Measurements from ENCODE around the gene TNFRSF4.

Gene TNFRSF4

DNA sequence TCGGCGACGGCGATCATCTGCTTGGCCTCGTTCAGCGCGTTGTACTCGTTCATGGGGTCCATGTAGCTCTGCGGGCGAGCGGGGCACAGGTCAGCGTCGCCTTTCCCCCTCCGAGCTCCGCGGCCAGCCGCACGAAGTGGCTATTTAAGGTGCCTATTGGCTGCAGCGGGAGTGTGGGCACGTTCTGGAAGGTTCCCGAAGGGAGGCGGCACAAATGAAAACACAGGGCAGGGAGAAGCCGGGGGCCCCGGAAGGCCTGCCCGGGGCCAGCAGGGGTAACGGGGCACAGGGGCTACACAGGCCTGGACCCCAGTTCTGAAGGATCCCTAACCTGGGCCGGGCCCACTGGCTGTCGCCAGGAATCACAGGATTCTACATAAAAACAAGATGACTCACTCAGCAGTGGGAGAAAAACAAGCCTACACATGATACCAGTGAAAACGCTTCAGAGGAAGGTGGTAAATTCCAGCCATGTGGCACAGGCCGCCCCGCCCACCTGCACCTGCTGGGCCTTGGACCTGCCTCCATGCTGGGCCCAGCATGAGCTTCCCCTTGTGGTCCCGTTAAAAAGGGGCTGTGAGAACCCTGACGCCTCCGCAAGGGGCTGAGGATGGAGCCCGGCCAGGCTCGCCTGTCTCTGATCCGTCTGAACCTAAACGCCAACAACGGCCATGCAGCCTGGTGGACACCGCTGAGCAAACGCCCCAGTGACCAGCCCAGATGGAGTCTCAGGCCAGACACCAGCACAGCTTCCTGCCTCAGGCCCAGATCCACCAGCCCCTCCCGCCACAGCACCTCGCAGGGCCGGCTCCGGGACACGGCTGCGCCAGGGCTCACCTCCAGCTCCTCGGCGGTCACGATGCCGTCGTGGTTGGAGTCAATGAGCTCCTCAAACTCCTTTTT is 3.9 kb upstream of the TNFRSF4 start:
- DNase-seq (ENCODE audit: low read depth in 2 of 2): peak in 1 of 2 donors; percentile 39

DNA sequence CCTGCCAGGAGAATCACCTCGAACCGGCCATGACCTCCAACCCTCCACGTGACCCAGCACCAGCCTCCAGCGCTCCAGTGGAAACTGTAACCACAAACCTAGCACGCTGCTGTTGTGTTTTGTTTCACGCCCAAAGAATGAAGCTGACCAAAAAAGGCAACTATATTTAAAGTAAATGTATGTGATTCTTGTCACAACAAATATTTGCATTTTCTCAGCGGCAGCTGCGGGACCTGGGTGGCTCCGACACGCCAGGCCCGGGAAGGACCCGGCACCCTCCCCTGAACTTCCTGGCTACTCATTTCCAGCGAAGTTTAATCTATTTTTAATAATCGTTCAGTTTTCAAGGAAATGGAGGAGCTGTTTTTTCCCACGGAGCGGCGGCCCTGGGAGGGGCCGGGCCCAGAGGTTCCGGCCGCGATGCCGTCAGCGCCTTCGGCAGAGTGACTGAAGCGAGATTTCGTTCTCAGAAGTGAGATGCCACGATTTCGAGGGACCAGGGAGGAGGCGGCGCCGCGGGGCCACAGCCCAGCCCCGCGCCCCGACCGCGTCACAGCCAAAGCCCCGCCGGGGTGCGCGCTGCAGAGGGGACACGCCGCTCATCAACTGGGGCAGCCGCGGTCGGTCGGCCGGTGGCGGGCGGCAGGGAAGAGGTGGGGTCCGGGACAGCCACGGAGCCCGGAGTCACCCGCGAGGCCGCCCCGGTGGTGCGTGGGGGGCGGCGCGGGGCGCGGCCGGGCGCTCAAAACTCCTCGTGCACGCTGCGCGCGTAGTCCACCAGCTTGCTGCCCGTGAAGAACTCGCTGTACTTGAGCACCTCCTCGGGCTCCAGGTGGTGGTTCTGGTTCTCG is 3.0 kb upstream of the TNFRSF4 start:
- DNase-seq (ENCODE audit: low read depth in 2 of 2): peak in 1 of 2 donors; percentile 29

DNA sequence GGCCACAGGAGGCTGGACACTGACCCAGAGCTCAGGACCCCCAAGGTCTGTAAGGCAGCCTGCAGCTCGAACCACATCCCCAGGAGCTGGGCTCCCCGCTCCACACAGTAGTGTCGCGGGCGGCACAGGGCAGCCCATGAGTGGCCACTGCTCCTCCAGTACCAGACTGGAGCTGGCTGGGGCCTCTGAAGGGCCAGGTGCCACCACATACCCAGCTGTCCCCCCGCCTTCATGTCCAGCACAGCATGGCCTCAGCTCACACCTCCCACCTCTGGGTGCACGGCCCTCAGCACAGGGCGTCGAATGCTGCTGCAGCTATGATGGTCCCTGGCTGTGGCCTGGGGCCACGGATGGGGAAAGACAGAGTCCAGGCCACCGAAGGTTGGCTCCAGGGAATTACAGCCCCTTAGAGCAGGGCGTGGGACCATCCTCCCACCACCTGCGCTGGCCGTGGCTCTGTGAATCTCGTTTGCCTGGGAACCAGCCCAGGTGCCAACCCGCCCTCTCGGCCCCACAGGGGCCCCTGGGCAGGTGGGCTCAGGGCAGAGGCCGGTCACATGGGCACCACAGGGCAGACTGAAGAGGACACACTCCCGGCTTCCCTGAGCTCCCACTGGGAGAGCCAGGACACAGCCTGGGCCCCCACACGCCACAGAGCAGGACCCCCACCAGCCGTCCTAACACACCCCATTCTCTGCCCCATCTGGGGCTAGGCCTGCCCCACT is 2.1 kb upstream of the TNFRSF4 start:
- no peak for DNase-seq (ENCODE audit: low read depth in 2 of 2)

DNA sequence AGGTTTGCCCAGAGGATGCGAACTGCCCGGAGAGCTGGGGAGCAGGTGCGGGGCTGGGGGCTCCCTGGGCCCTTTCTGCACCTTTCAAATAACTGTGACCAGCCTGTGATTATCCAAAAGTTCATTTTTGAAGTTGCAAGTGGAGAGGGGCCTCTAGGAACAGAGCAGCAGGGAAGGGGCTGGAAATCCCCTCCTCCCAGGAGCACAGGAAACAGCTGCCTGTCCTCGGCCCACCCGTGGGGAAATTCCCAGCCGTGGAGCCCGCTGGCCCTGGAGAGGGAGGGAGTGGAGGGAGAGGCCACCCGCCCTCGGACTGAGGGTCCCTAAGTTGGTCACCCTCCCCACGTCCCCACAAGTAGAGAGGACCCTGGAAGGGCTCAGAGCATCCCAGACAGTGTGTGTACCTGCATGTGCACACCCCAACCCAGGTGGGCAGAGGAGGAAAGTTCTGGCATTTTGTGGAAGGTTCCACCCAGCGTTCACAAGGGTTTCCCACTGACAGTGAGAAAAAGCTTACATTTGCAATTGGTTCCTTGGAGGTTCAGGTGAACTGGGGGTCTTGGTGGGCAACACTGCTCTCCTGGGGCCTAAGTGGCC is 1.2 kb upstream of the TNFRSF4 start:
- DNase-seq (ENCODE audit: low read depth in 2 of 2): no peak

DNA sequence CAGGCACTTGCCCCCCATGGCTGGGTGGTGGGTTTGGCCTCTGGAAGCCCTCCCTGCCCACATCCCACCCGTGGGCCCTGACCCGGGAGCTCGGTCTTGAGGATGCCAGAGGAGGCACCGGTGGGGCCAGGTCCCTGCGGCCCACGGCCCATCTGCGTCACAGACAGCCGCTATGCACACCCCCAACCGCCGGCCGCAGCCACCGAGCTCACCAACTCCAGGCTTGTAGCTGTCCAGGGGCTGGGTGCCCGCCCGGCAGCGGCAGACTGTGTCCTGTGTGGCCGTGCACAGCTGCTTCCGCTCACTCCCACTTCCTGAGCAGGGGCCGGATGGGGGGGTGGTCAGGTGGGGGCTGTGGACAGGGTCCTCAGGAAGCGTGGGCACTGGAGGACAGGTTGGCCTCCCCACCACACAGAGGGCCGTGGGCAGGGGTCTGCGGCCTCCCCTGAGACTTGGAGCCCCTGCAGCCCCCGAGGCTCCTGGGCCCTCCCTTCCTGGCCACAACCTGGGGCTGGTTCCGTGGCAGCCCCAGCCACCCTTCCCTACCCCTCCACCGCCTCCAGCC is 1.1 kb downstream of the TNFRSF4 start:
- peak; percentile 49 to 60 for DNase-seq (ENCODE audit: low read depth in 2 of 2)

DNA sequence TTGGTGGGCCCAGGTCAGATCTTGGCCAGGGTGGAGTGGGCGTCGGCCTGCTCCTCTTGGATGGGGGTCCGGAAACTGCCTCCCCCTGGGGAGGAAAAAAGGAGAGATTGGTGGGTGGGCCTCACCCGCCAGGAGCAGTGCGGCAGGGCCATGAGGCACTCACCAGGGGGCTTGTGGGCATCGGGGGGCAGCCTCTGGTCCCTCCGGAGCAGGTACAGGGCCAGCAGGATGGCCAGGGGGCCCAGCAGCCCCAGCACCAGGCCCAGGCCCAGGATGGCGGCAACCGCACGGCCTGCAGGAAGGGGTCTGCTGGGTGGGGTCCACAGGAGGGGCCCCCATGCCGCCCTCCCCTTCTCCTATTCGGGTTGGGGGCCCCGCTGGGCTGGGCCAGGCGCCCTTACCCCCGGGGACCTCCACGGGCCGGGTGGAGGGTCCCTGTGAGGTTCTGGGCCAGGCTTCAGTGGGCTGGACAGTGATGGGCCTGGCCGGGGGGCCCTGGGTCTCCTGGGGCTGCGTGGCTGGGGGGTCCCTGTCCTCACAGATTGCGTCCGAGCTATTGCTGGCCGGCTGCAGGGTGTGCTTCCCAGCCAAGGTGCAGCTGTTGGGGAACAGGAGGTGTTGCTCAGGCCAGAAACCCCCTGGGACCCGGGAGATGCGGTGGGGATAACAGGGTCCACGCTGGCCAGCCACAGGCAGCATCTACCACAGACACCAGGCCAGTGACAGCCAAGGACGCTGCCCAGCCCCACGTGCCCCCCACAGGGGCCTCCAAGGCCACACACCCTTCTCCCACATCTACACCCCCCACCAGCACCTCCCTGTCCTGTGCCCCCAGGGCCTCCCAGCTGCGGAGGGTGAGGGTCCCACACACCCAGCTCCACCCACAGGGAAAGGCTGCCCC is 2.2 kb downstream of the TNFRSF4 start:
- no peak for DNase-seq (ENCODE audit: low read depth in 2 of 2)

DNA sequence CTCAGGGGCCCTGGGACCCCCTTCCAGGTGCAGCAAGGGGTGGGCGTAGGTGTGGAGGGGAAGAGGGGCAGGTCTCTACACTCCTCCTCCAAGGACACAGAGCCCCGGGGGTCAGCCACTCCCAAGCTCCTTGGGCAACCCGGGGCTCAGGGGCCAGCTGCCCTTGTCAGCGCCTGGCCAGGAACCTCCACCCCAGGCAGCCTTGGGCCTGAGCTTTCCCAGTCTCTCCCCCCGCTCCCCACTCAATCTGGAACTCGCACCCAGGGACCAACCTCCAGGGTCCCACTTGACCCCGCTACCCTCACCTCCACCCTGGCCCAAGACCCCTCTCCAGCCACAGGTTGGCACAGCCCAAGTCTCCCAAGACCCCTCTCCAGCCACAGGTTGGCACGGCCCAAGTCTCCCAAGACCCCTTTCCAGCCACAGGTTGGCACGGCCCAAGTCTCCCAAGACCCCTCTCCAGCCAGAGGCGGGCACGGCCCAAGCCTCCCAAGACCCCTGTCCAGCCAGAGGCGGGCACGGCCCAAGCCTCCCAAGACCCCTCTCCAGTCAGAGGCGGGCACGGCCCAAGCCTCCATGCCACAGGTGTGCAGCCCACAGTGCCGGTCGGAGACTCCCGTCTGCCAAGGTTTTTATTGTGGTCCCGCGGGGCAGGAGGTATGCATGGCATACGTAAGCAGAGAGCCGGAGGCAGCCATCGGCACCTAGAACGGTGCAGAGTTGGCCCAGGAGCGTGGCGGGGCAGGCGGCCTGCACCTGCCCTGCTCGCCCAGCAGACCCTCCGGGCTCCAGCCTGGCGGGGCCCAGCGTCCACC is 3.0 kb downstream of the TNFRSF4 start:
- DNase-seq (ENCODE audit: low read depth in 2 of 2): no peak

DNA sequence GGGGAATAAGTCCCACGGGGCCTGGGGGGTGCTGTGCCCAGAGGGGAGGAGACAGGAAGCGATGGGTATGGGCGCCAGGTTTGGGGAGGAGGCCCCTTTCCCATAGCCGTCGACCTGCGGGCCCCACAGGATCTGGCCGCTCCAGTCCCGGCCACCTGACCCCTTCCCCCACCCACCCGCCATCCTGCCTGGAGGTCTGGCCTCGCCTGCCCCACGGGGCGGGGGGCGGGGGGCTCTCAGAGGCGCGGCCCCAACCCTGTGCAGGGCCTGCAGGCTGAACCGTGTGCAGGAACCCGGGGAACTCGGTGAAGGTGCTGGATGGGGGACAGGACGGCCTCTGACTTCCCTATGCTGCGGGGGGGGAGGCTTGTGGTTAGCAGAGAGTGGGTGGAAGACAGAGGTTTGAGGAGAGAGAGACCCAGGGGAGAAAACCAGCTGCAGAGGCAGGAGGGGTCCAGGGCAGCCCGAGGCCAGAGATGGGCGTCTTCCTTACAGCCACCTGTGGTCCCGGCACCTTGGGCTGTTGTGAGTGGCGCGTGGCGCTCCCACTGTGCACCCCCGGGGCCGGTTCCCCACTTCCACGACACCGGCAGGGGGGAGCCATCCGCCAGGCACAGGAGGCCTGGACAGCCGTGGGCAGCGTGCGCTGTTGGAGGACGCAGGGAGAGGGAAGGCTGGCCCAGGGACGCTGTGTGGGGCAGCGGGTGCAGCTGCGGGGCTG is 5.1 kb downstream of the TNFRSF4 start:
- peak; percentile 44 to 52 for DNase-seq (ENCODE audit: low read depth in 2 of 2)

DNA sequence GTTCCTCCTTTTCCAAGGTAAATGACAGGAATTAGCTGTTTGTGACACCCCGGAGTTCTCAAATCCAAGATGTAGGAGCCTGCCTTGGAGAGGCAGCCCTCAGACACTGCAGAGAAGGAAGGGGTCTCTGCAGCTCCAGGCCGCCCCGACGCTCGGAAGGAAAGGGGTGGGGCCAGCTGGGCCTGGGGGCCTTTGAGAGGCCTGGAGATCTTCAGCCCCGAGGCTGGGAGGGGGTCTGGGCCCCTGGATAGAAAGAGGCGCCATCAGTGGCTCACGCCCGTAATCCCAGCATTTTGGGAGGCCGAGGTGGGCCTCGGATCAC is 6.4 kb downstream of the TNFRSF4 start:
- DNase-seq (ENCODE audit: low read depth in 2 of 2): no peak

DNA sequence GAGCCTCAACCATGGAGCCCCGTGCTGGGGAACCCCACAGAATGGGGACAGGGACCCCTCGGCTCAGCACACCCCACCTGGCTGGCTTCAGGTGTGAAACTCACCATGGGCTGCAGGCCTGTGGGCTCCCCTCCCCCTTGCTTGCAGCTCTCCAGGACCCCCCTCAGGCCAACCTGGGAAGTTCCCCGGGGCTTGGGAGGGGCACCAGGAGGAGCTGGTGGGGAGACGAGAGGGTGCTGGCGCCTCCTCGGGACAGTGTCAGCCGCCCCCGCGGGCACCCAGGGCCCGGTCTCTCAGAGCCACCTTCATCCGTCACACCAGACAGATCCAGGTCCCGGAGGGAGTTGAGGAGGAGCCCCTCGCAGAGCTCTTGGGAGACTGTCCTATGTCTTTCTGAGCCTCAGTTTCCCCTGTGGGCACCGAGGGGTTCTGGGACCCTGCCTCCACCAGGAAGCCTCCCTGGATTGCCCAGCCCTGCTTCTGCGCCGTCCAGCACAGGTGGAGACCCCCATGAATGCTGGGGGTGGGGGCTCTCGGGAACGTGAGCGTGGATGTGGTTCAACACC is 6.9 kb downstream of the TNFRSF4 start:
- DNase-seq (ENCODE audit: low read depth in 2 of 2): no peak

DNA sequence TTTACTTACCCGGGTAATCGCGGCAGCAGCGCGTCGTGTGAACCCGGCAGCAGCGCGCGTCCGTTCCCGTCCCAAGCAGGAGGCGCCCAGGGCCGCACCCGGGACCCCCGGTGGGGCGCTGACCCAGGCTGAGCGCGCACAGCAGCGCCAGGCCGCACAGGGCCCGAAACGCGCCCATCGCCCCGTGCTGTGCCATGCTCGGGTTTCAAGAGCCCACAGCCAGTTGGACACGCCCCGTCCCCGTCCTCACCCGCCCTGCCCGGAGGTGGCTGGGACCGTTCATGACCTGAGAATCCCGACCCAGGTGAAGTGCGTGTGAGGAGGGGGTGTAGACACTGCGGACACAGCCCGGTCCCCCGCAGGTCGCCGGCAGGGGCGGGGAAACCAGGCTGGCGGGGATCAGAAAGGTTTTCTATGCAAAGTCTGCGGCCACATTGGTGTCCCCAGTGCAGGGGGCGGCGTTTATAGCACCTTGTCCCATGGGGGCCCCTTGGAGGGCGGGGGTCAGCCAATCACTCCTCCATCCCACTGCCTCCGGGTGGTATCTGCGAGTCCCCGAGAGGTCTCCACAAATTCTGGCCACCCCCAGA is 7.5 kb downstream of the TNFRSF4 start, which contains the start of gene TNFRSF18:
TNFRSF18 (minus strand) TSS at position 217 of the 590 bp plus-strand sequence; CDS start at position 196, 21 bp downstream.
- DNase-seq (ENCODE audit: low read depth in 2 of 2): peak; percentile 40 to 47

DNA sequence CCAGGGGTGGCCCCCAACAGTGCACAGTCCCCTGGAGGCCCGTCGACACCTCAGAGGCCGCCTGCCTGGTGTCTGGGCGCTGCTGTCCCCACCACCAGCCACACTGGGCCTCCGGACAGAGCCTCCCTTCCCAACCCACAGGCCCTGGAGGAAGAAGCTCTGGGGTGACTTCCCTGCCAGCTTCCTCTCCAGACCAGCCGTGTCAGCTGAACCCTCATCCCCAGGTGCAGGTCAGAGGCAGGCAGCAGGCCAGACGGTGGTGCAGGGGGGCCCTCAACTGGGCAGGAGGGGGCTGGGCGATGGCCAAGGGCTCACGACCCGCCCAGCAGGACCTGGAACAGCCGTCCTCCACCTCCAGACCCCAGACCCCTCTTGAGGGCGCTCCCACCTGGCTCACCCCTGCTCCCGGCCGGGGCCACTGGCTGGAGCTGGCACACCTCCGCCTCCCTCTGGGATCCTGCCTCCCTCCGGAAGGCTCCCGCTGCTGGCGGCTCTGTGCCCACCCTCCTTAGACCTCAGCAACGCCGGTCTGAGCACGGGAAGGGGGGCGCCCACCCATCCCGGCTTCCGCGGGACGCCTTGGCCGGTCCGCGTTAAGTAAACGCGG is 8.1 kb downstream of the TNFRSF4 start:
- no peak for DNase-seq (ENCODE audit: low read depth in 2 of 2)

DNA sequence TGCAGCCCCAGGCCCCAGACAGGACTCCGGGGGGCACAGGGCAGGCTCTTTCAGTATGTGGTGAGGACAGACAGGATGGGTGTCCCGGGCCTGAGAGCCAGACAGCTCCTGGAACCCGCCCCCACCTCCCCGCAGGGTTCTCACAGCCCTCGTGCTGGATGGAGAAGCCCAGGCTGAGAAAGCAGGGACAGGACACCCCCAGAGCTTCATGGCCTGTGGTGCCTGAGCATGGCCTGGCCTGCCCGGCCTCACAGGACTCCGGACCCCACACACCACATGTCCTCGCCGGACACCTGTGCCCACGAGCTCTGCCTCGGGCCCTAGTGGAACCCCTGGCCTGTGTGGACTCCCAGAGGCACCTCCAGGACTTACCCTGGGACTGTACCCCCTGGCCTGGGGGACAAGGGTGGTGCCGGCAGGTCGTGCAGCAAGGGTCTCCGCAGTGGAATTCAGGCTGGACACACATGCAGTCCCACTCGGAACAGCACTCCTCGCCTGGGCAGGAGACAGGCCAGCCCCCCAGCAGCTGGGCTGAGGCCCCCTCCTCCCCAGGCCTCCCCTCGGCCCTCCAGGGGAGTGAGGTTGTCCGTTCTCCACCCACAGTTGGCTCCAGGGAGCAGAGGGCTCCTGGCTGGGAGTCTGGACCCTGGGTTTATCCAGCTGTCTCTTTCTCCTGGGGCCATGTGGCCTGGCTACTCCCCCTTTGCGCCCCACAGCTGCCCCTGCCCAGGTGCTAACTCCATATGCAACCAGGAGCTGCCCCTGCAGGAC is 8.8 kb downstream of the TNFRSF4 start:
- DNase-seq (ENCODE audit: low read depth in 2 of 2): no peak

DNA sequence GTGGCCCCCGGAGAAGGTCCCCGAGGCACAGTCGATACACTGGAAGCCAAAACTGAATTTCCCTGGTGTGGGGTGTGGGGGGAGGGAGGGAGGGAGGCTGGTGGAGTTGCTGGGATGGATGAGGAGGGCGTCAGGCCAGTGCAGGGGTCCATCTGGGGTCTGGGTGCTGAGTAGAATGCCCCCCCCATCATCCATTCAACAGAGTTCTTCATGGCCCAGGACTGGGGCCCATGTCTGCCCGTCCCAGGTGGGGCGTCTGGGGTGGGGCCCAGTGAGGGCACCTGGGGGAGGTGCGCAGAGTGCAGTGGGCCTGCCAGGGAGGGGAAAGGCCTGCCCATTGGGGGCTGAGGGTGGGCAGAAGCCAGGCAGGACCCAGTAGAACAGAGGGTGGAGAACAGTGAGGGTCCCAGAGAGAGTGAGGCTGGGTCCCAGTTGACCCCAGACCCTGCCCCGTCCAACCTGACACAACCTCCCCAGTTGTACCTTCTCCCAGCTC is 9.5 kb downstream of the TNFRSF4 start:
- no peak for DNase-seq (ENCODE audit: low read depth in 2 of 2)

DNA sequence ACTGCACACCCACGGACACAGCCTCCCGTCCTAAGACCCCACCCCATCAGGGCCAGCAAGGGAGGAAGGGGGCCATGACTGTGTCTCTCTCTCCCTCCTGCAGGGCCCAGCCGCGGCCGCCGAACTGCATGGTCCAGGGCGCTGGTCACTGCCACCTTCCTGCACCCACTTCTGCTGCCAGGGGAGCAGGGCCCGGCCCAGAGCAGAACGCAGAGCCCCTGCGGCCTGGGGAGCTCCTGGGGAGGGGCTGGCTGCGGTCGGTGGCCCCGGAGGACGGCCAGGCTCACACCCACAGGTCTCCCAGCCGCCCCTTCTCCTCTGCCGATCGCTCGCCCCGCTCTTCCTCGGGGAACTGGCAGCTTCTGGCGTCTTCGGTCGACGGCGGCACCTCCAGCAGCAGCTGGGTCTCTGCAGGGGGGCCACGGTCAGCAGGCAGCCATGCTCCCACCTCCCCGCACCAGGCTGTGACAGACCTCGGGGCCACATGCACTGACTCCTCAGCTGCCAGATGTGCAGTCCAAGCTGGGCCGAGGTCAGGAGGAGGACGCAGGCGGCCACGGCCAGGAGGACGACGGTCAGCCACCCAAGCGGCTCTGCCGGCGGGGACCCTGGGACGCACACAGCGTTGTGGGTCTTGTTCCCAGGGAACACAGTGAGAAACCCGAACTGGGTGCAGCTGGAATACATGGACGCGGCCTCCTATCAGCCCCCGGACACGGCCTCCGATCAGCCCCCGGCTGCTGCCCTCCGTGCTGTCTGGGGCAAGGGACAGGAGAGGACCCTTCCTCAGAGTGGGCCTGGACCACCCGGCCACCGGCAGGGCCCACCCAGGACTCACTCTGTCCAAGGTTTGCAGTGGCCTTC is 10.2 kb downstream of the TNFRSF4 start:
- DNase-seq (ENCODE audit: low read depth in 2 of 2): no peak
